IMR-90 (cell line): ENCODE results near the gene CRTC1. TPM values are rescaled to one million over a fixed set of nuclear protein-coding genes. Genes with fewer than 3 reads are reported as not detected.

Experiments used
- ATAC-seq: fragments of 200-7000 bp; cut with Tn5 transposase; 2 replicates; pipeline ENCODE4 v1.9.1; 2020; ENCODE audit warnings: low read depth, mild to moderate bottlenecking, moderate library complexity
- BruUV-seq: library from RNA; stranded (reverse); fragments of 400-500 nt; replicated peaks from 2 replicates; lab custom pipeline; 2021; lab: Mats Ljungman, UMichigan
- CTCF ChIA-PET: fragments of 300-600 bp; formaldehyde crosslinking; extraction: SDS; loops from one replicate; lab custom pipeline; 2021; ENCODE audit warnings: antibody characterized with exemption; lab: Yijun Ruan, JAX
- POLR2A ChIA-PET: fragments of 300-600 bp; sonication (Branson Sonifier 250); formaldehyde crosslinking; loops from one replicate; lab custom pipeline; 2022; ENCODE audit warnings: antibody characterized with exemption; ENCODE audit not compliant: unreplicated experiment; lab: Charles Lee
- DNase-seq: peaks from one replicate; pipeline ENCODE4 v3.0.0; 2013
- H2AFZ ChIP-seq: replicated peaks from 2 replicates; pipeline ENCODE3; 2013; ENCODE audit warnings: low read length, mild to moderate bottlenecking; ENCODE audit not compliant: poor library complexity
- H2AK5ac ChIP-seq: 2 replicates; pipeline ENCODE4 v1.6.1; 2013; ENCODE audit warnings: low read depth, low read length, inconsistent platforms
- H2AK9ac ChIP-seq: replicated peaks from 2 replicates; pipeline ENCODE3; 2013; ENCODE audit warnings: mild to moderate bottlenecking, low read depth, low read length, moderate library complexity; ENCODE audit not compliant: poor library complexity
- H2BK120ac ChIP-seq: 2 replicates; pipeline ENCODE4 v1.6.1; 2013; ENCODE audit warnings: low read depth, low read length, inconsistent platforms
- H2BK15ac ChIP-seq: 3 replicates; pipeline ENCODE4 v1.6.1; 2013; ENCODE audit warnings: low read depth, low read length, inconsistent platforms
- H2BK20ac ChIP-seq: 2 replicates; pipeline ENCODE4 v1.6.1; 2013; ENCODE audit warnings: low read depth, mild to moderate bottlenecking, inconsistent platforms, low read length, moderate library complexity
- H2BK5ac ChIP-seq: 2 replicates; pipeline ENCODE4 v1.6.1; 2013; ENCODE audit warnings: mild to moderate bottlenecking, low read depth, low read length, inconsistent platforms; ENCODE audit not compliant: poor library complexity, severe bottlenecking
- H3K14ac ChIP-seq: replicated peaks from 2 replicates; pipeline ENCODE4 v1.6.1; 2013; ENCODE audit warnings: low read depth, low read length, inconsistent platforms
- H3K18ac ChIP-seq: 2 replicates; pipeline ENCODE4 v1.6.1; 2013; ENCODE audit warnings: low read depth, low read length, control low read depth
- H3K23ac ChIP-seq: 2 replicates; pipeline ENCODE4 v1.6.1; 2013; ENCODE audit warnings: low read depth, low read length, inconsistent platforms
- H3K27ac ChIP-seq: 2 replicates; pipeline ENCODE4 v1.5.1; 2013; ENCODE audit warnings: mild to moderate bottlenecking, control low read depth, low read length; ENCODE audit not compliant: insufficient read depth
- H3K27me3 ChIP-seq: 2 replicates; pipeline ENCODE4 v1.6.1; 2013; ENCODE audit warnings: low read length; ENCODE audit not compliant: control insufficient read depth, insufficient read depth
- H3K36me3 ChIP-seq: 2 replicates; pipeline ENCODE4 v1.6.1; 2013; ENCODE audit warnings: low read length, mixed read lengths; ENCODE audit not compliant: control insufficient read depth, insufficient read depth
- H3K4ac ChIP-seq: 2 replicates; pipeline ENCODE4 v1.6.1; 2013; ENCODE audit warnings: low read depth, low read length, inconsistent platforms
- H3K4me1 ChIP-seq: 2 replicates; pipeline ENCODE4 v1.6.1; 2013; ENCODE audit warnings: low read length, mixed read lengths; ENCODE audit not compliant: control insufficient read depth, insufficient read depth
- H3K4me2 ChIP-seq: 2 replicates; pipeline ENCODE4 v1.6.1; 2013; ENCODE audit warnings: low read depth, mild to moderate bottlenecking, control low read depth, low read length, moderate library complexity
- H3K4me3 ChIP-seq: 2 replicates; pipeline ENCODE4 v1.5.1; 2013; ENCODE audit warnings: low read depth, mild to moderate bottlenecking, control low read depth, low read length, moderate library complexity; ENCODE audit not compliant: insufficient read depth
- H3K56ac ChIP-seq: 2 replicates; pipeline ENCODE4 v1.6.1; 2013; ENCODE audit warnings: low read length, inconsistent platforms; ENCODE audit not compliant: insufficient read depth; ENCODE audit errors: extremely low read depth
- H3K79me1 ChIP-seq, 2 experiments: 2 replicates each; pipeline ENCODE4 v1.6.1; 2013; ENCODE audit warnings: low read length in 2 of 2, inconsistent platforms in 1 of 2, low read depth in 1 of 2
- H3K9ac ChIP-seq: 2 replicates; pipeline ENCODE4 v1.6.1; 2013; ENCODE audit warnings: low read depth, low read length, control low read depth
- H3K9me1 ChIP-seq: 2 replicates; pipeline ENCODE4 v1.6.1; 2013; ENCODE audit warnings: low read length, inconsistent platforms; ENCODE audit not compliant: insufficient read depth
- H3K9me3 ChIP-seq: 2 replicates; pipeline ENCODE4 v1.6.1; 2013; ENCODE audit warnings: low read length; ENCODE audit not compliant: control insufficient read depth, insufficient read depth
- H4K20me1 ChIP-seq: 2 replicates; pipeline ENCODE4 v1.6.1; 2013; ENCODE audit warnings: low read length, inconsistent platforms; ENCODE audit not compliant: insufficient read depth
- H4K5ac ChIP-seq: 2 replicates; pipeline ENCODE4 v1.6.1; 2013; ENCODE audit warnings: mild to moderate bottlenecking, low read depth, low read length, control low read depth
- H4K8ac ChIP-seq, 2 experiments: 2 replicates each; pipeline ENCODE4 v1.6.1; 2013; ENCODE audit warnings: low read depth in 2 of 2, low read length in 2 of 2, control low read depth in 1 of 2, inconsistent platforms in 1 of 2
- H4K91ac ChIP-seq: 2 replicates; pipeline ENCODE4 v1.6.1; 2013; ENCODE audit warnings: low read depth, low read length, inconsistent platforms; ENCODE audit not compliant: insufficient read depth
- CEBPB ChIP-seq: IDR thresholded peaks from 2 replicates; pipeline ENCODE4 v1.6.1; 2012; ENCODE audit warnings: low read depth, low read length, improper control_type of control experiment
- CHD1 ChIP-seq: IDR thresholded peaks from 2 replicates; pipeline ENCODE4 v1.6.1; 2012; ENCODE audit warnings: low read depth, low read length, improper control_type of control experiment
- MAZ ChIP-seq: IDR thresholded peaks from 2 replicates; pipeline ENCODE4 v1.6.1; 2012; ENCODE audit warnings: low read depth, mild to moderate bottlenecking, low read length, improper control_type of control experiment, moderate library complexity, borderline replicate concordance
- MXI1 ChIP-seq: IDR thresholded peaks from 2 replicates; pipeline ENCODE4 v1.6.1; 2012; ENCODE audit warnings: low read depth, mild to moderate bottlenecking, low read length, moderate library complexity, borderline replicate concordance
- NFE2L2 ChIP-seq: fragments of 150-350 bp; IDR thresholded peaks from 2 replicates; pipeline ENCODE4 v1.6.1; 2016; ENCODE audit warnings: low read depth, mild to moderate bottlenecking, low read length
- RFX5 ChIP-seq: IDR thresholded peaks from 2 replicates; pipeline ENCODE4 v1.8.0; 2012; ENCODE audit warnings: low read depth, mild to moderate bottlenecking, low read length, moderate library complexity
- SMC3 ChIP-seq: fragments of 150-350 bp; IDR thresholded peaks from 2 replicates; pipeline ENCODE4 v1.6.1; 2016; ENCODE audit warnings: low read depth, mild to moderate bottlenecking, antibody characterized with exemption, low read length, moderate library complexity
- WGBS, 2 experiments: methylation state at CpG; one replicate each; pipeline versions ENCODE4 v1.1.5 to v1.1.7; 2013; ENCODE audit warnings: missing lambda C conversion rate in 2 of 2; ENCODE audit not compliant: insufficient read length in 1 of 2; ENCODE audit errors: extremely low coverage in 2 of 2; 5-methylcytosine and 5-hydroxymethylcytosine counted together
- dilution Hi-C: fragments of 300-500 bp; cut with HindIII; formaldehyde crosslinking; loops from one replicate; pipeline ENCODE4 v1.14.3; 2018; ENCODE audit warnings: low sequenced_read_pairs; ENCODE audit not compliant: unreplicated experiment
- in situ Hi-C: fragments of 300-500 bp; cut with MboI; formaldehyde crosslinking; loops from 3 replicates; pipeline ENCODE4 v1.14.3; 2019; ENCODE audit warnings: low sequenced_read_pairs, inconsistent platforms, mixed read lengths
- intact Hi-C: fragments of 100-400 bp; cut with micrococcal nuclease; formaldehyde crosslinking; loops from 2 replicates; pipeline ENCODE4 v1.10.0; 2022
- polyA plus RNA-seq, 3 experiments: library from polyadenylated mRNA; depleted of rRNA; stranded (reverse); fragments of >200 nt; gene quantifications; 2 replicates each; pipeline ENCODE4 v1.2.3, GENCODE V29; 2012; ENCODE audit warnings: low replicate concordance in 1 of 3
- total RNA-seq: library from RNA; depleted of rRNA; stranded (reverse); fragments of >200 nt; gene quantifications from 2 replicates; pipeline ENCODE4 v1.2.3, GENCODE V29; 2012

CRTC1 gene
- total and polyA plus RNA-seq, 2 of the 4 experiments (the other 2 are of a cell fraction): 0.18 to 5.7 TPM

DNA sequence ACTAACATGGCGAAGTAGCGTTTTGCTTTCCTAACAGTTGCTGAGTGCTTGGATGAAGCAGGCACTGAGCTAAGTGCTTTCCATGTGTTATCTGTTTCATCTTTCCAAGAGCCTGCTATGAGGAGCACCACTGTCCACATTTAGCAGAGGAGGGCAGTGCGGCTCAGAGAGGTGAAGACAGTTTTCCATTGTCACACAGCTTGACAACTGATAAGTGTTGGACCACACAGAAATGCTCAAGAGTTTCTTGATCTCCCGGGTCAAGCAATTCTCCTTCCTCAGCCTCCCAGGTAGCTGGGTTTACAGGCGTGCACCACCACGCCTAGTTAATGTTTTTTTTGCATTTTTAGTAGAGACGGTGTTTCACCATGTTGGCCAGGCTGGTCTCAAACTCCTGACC is 6.8 kb upstream of the CRTC1 start:
- Histone ChIP-seq H3K9me3 (0 out of 2 replicates have a peak, but pooled peaks cover 2% of the 10 kb centered on the region), H3K4ac (peak overlapping the region; percentile 89), H3K36me3 (no peaks in the 10 kb centered on the region), H2AK5ac (peak overlapping the region; percentile 92), H3K18ac (no peak overlapping the region; the same call in 1 of the 2 replicates), H3K4me1 (peaks cover 14% of the 10 kb centered on the region), H3K79me1 (peaks cover 0 to 3% of the 10 kb centered on the region in 2 experiments; a peak in 2 of 4 replicates), H2BK15ac (0 out of 3 replicates have a peak overlapping the region, but pooled peaks have one; percentile 24), H4K91ac (peak overlapping the region; percentile 31), H2AK9ac (no peak overlapping the region), H4K8ac (peak overlapping the region; percentile 10 to 80; a peak in 2 of 4 replicates), H4K5ac (peak overlapping the region; percentile 15; the same call in 1 of the 2 replicates), H3K4me2 (no peak overlapping the region), H3K27ac (no peak overlapping the region), H2BK5ac (no peak overlapping the region), H2BK20ac (peak overlapping the region; percentile 54; the same call in 1 of the 2 replicates), H3K9ac (no peak overlapping the region), H3K27me3 (no peaks in the 10 kb centered on the region), H3K23ac (no peak overlapping the region), H2AFZ (no peak overlapping the region), H3K4me3 (no peak overlapping the region), H2BK120ac (peak overlapping the region; percentile 24; the same call in 1 of the 2 replicates), H4K20me1 (no peaks in the 10 kb centered on the region), H3K56ac (no peak overlapping the region), H3K9me1 (peaks cover 6% of the 10 kb centered on the region; the same call in 1 of the 2 replicates), H3K14ac (no peak overlapping the region; the same call in 1 of the 2 replicates)
- in situ Hi-C loops (no loop called here), dilution Hi-C loops (no loop called here), intact Hi-C loops (loop anchor here (10.0 kb wide), 2 partner anchors 168 to 222 kb away; no protein-coding TSS in a partner anchor)
- no TSS peak for BruUV-seq
- ChIA-PET CTCF (no interaction called here), POLR2A (no interaction called here)
- no CpG with 5 or more reads among the region's 7 CpGs for WGBS, 2 experiments
- TF ChIP-seq MXI1 (no peak), MAZ (no peak), RFX5 (no peak), NFE2L2 (no peak), CEBPB (no peak), SMC3 (no peak), CHD1 (no peak)
- DNase-seq (no peak), ATAC-seq (no peak)
